SU-DHL-6 (cell line): Measurements from ENCODE around the gene IL6ST.
"Not testable (repeated sequence)": the region's sequence is repeated elsewhere in the genome, so short reads cannot be mapped to it uniquely, and the experiment has no call there.

Experiments used
- H2AFZ ChIP-seq: fragments of 200-600 bp; sonication (generic); 2 replicates; pipeline ENCODE4 v1.6.1; 2014; ENCODE audit warnings: low read depth, mild to moderate bottlenecking, moderate library complexity, mixed read lengths, antibody characterized with exemption, low read length; ENCODE audit not compliant: severe bottlenecking
- H3F3A ChIP-seq: fragments of 200-600 bp; shearing (Covaris generic); 2 replicates; pipeline ENCODE4 v1.6.0; 2016; ENCODE audit warnings: antibody characterized with exemption, mild to moderate bottlenecking; ENCODE audit not compliant: insufficient read depth
- H3K27ac ChIP-seq: fragments of 200-600 bp; sonication (generic); 2 replicates; pipeline ENCODE4 v1.5.1; 2016; ENCODE audit warnings: low read depth, mild to moderate bottlenecking, low read length, moderate library complexity, mixed read lengths
- H3K27me3 ChIP-seq: fragments of 200-600 bp; sonication (generic), shearing (Covaris generic); 2 replicates; pipeline ENCODE4 v1.6.0; 2014; ENCODE audit warnings: mild to moderate bottlenecking, low read length
- H3K36me3 ChIP-seq: fragments of 200-600 bp; sonication (generic); 2 replicates; pipeline ENCODE4 v1.6.1; 2014; ENCODE audit warnings: mild to moderate bottlenecking, low read length, mixed read lengths
- H3K4me2 ChIP-seq: fragments of 300-600, 200-600 bp; shearing (Covaris generic), sonication (generic); 2 replicates; pipeline ENCODE4 v1.6.0; 2014; ENCODE audit warnings: low read length, low read depth, mild to moderate bottlenecking; ENCODE audit not compliant: poor library complexity, severe bottlenecking
- H3K4me3 ChIP-seq: fragments of 200-600 bp; sonication (generic); 2 replicates; pipeline ENCODE4 v1.5.1; 2014; ENCODE audit warnings: antibody characterized with exemption, low read length, mild to moderate bottlenecking, mixed read lengths; ENCODE audit not compliant: insufficient read depth, poor library complexity, severe bottlenecking
- H3K79me2 ChIP-seq: fragments of 200-600 bp; sonication (generic); 2 replicates; pipeline ENCODE4 v1.6.1; 2014; ENCODE audit warnings: mild to moderate bottlenecking, low read length, moderate library complexity; ENCODE audit not compliant: insufficient read depth
- H3K9ac ChIP-seq: fragments of 200-600 bp; sonication (generic); 2 replicates; pipeline ENCODE4 v1.7.0; 2014; ENCODE audit warnings: mild to moderate bottlenecking, low read length
- H3K9me2 ChIP-seq: fragments of 200-600 bp; sonication (generic); replicated peaks from 2 replicates; pipeline ENCODE4 v1.6.1; 2014; ENCODE audit warnings: low read length; ENCODE audit not compliant: insufficient read depth
- H3K9me3 ChIP-seq: fragments of 200-600 bp; sonication (generic); 2 replicates; pipeline ENCODE4 v1.6.1; 2014; ENCODE audit warnings: low read length, mixed read lengths; ENCODE audit not compliant: insufficient read depth
- H4K20me1 ChIP-seq: fragments of 200-600 bp; sonication (generic); 2 replicates; pipeline ENCODE4 v1.6.1; 2014; ENCODE audit warnings: low read depth, mild to moderate bottlenecking, antibody characterized with exemption, low read length, moderate library complexity, mixed read lengths
- CTCF ChIP-seq: fragments of 200-600 bp; sonication (generic); IDR thresholded peaks from one replicate; pipeline ENCODE4 v1.5.1; 2017; ENCODE audit warnings: antibody characterized with exemption, mild to moderate bottlenecking, low read length, moderate library complexity; ENCODE audit not compliant: insufficient read depth, poor library complexity, severe bottlenecking
- EZH2phosphoT487 ChIP-seq: fragments of 200-600 bp; sonication (generic), shearing (Covaris generic); conservative IDR thresholded peaks from 2 replicates; pipeline ENCODE4 v1.6.1; 2018; ENCODE audit warnings: mild to moderate bottlenecking, antibody characterized with exemption, low read length, moderate library complexity, mixed read lengths

Gene IL6ST

GRCh38 chr5:55937598-55937997 lies 57.2 kb downstream of the IL6ST start:
- H3K9me2 ChIP-seq, H3K4me2 ChIP-seq, H3K27me3 ChIP-seq, H3K36me3 ChIP-seq, H3K9me3 ChIP-seq, H3K9ac ChIP-seq, H3K79me2 ChIP-seq, H3F3A ChIP-seq, H3K27ac ChIP-seq, H3K4me3 ChIP-seq, H2AFZ ChIP-seq, H4K20me1 ChIP-seq: not testable (repeated sequence)

GRCh38 chr5:55936100-55936693 lies 58.6 kb downstream of the IL6ST start:
- Histone ChIP-seq H3K27me3 (no peaks in the 10 kb centered on the region), H3F3A (no peaks in the 10 kb centered on the region), H3K9me3 (no peaks in the 10 kb centered on the region), H3K79me2 (no peaks in the 10 kb centered on the region), H3K4me2 (no peak overlapping the region), H3K36me3 (no peaks in the 10 kb centered on the region), H4K20me1 (no peaks in the 10 kb centered on the region), H2AFZ (no peak overlapping the region), H3K27ac (no peak overlapping the region), H3K9ac (no peak overlapping the region), H3K4me3 (no peak overlapping the region), H3K9me2 (no peaks in the 10 kb centered on the region)
- peak; percentile 88 for TF ChIP-seq CTCF
- no peak for TF ChIP-seq EZH2phosphoT487

- H3K36me3 ChIP-seq: no peaks in the 10 kb centered on the region
- TF ChIP-seq CTCF (no peak), EZH2phosphoT487 (no peak)
- H3K79me2 ChIP-seq: no peaks in the 10 kb centered on the region
- H3F3A ChIP-seq: no peaks in the 10 kb centered on the region
- H3K9ac ChIP-seq: no peak overlapping the region
- H3K27me3 ChIP-seq: no peaks in the 10 kb centered on the region
- no peaks in the 10 kb centered on the region for H4K20me1 ChIP-seq
- H3K4me2 ChIP-seq: no peak overlapping the region
- H3K27ac ChIP-seq: no peak overlapping the region
- no peaks in the 10 kb centered on the region for H3K9me3 ChIP-seq
- H3K4me3 ChIP-seq: no peak overlapping the region
- H3K9me2 ChIP-seq: no peaks in the 10 kb centered on the region
- no peak overlapping the region for H2AFZ ChIP-seq
These were observed 59.4 kb downstream of the IL6ST start for GRCh38 chr5:55935371-55935770.

GRCh38 chr5:55934720-55935119 lies 60.0 kb downstream of the IL6ST start:
- H3K4me3 ChIP-seq: no peak overlapping the region
- TF ChIP-seq CTCF (no peak), EZH2phosphoT487 (no peak)
- H3F3A ChIP-seq: no peaks in the 10 kb centered on the region
- no peaks in the 10 kb centered on the region for H3K27me3 ChIP-seq
- no peak overlapping the region for H2AFZ ChIP-seq
- H3K9ac ChIP-seq: no peak overlapping the region
- H3K27ac ChIP-seq: no peak overlapping the region
- no peaks in the 10 kb centered on the region for H3K36me3 ChIP-seq
- H4K20me1 ChIP-seq: no peaks in the 10 kb centered on the region
- H3K79me2 ChIP-seq: no peaks in the 10 kb centered on the region
- H3K9me3 ChIP-seq: no peaks in the 10 kb centered on the region
- no peak overlapping the region for H3K4me2 ChIP-seq
- no peaks in the 10 kb centered on the region for H3K9me2 ChIP-seq
